GM18858 (cell line): Measurements from ENCODE around the gene PTPRD.

Experiments used
- ATAC-seq: cut with Tn5 transposase; IDR thresholded peaks from one replicate; pipeline ENCODE4 v1.9.1; 2021; ENCODE audit not compliant: unreplicated experiment

Gene PTPRD

DNA sequence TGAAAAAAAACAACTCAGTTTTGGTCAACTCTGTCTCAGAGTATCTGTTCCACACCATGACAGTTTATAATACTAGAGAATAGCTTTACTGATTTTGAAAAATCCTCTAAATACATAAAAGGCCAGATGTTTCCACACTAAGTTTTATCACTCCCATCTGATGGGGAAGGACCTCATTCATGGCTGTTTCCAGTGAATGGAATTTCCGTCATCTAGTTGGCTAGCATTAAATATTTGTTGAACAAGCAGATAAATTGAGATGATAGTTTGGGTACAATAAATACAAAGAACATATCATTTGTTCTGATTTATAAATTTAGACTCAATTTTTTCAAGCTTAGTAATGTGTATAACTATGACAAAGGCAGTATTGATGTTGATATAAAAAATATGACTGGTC, 408.5 kb downstream of the PTPRD start:
- no peak for ATAC-seq

- no peak for ATAC-seq
Observed at GRCh38 chr9:10173561-10173960, 439.2 kb downstream of the PTPRD start.

DNA sequence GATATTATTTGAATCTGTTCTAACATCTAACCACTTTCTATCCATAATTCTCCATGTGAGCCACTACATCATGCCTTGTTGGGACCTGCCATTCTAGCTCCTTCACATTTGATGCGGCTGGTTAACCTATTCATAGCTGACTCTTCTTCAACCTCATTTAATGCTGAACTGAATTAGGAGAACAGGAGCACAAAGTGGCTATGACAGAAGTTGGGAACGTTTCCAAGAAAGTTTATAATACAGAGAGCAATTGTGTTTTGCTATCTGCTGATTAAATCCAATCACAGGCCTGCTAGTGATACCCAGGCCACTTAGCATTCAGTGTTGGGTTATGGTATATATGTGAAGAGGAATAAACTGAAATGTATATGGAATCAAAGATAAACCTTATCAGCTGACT, 440.3 kb downstream of the PTPRD start:
- ATAC-seq: no peak

DNA sequence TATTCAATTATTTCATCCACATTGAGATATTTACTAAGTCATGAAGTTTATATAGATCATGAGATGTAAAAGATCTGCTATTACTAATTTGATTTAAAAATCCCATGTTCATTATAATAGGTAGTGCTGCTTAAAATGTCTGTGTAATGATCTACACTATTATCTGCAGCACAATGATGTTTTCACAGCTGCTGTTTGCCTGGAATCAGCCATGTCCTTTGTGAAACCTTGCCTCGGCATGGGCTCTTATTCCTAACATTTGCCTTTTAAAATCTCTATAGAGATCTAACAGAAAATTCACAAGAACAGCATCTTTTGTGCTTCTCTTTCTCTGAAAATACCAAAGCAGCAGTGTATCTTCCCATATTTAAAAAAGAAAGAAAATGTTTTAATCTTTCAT, 444.6 kb downstream of the PTPRD start:
- ATAC-seq: no peak

- no peak for ATAC-seq
Observed at GRCh38 chr9:10148796-10149195, 464.0 kb downstream of the PTPRD start.

DNA sequence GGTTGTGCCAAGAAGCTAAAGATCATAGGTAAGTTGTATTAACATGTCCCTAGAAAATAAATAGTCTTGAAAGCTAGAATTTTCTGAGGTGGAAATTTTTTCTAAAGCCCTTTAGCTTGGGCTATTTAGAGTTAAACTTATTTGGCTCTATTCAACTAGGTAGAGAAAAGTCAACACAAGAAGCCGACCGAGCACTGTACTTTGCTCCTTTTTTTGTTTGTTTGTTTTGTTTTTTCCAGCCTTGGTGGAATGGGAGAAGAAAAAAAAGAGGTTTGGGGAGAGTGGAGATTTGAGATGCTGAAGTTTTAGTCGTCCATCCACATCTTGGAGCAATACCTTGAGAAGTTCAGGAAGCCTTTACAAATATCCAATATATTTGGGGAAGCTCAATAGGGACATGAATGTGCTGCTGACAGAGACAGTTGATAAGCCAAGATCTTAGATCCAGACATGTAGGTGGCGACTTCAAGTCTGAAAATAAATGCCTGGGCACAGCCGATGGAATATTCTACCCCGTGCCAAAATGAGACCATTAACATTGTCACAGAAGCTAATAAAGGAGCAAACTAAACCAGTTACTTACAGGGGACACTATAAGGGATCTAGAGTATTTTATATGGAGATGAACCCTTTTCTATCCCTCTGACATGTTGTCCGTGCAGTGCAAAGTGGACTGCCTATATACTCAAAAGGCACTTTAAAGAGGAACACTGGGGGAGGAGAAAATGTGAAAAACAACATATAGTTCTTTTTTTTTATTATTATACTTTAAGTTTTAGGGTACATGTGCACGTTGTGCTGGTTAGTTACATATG, 466.1 kb downstream of the PTPRD start:
- no peak for ATAC-seq

DNA sequence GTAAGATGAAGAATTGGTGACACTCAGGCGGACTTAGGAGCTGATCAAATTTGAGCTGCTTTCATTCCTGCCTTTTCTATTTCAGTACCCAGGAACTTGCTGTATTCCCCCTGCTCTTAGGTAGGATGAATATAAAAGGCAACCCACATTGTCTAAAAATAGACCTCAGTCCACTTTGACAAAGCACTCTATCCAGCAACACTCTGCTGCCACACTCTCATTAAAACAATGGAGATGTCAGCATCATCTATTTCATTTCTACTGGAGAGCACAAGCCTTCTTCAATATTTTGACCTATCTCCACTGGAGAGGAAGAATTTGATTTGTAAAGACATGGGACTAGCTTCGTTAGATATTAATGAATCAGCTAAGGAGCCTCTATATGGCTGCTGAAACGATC, 468.4 kb downstream of the PTPRD start:
- no peak for ATAC-seq

- ATAC-seq: no peak
Observed at GRCh38 chr9:10135553-10135952, 477.2 kb downstream of the PTPRD start.

DNA sequence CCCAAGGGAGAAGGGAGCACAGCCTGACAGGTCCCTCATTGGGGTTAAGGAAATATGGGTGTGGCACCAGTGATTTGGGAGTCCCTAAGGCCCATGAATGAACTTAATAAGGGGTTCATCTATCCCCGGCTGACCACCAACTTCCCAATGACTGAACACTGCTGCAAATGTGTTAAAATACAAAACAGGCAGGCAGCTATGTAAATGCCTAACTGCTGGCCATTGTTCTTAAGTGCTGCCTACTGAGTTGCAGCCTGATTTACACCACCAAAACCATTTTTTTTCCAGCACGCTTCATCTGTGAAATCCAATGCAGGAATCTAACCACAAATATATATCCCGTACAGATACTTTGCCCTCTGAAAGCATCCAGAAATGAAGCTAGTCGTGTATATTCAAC, 478.5 kb downstream of the PTPRD start:
- ATAC-seq: no peak

DNA sequence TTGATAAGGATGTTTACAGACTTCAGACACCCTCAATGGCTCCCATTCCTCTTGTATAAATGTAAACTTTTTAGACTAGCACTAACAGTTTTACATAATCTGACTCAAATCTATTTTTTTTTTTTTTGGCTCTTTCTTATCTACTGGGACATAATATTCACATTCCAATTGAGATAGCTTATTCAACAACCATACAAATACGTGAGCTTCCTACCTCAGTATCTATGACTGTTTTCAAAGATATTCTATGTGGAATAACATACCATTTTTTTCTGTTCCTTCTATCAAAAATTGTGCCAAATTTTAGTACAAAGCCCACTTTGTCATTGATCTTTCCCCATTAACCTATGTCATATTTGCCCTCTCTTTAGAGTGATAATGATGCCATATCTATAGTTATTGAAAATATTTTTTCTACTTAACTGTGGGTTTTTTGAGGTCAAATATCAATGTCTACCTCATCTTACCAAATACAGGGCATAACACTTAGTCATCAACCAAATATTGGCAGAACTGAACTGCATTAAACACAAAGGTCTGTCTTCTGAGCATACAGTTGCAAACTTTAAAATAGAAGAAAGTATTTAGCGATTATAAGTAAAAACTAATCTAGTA, 482.6 kb downstream of the PTPRD start:
- no peak for ATAC-seq

DNA sequence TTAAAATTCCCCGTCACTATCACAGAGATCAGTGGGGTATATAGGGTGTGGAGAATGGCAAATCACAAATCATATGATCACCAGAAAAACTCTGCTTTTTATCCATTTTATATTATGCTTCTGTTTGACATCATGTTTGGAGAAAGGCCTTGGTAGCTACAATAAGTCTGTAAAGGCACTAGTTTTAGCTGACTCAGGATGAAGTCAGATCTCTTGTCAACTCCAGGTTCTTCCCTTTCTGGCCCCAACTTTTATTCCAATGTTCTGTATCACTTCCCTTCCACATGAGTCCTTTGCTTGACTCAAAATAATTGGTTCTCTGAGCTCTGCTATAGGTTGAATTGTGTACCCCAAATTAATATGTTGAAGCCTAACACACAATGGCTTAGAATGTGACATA, 484.9 kb downstream of the PTPRD start:
- no peak for ATAC-seq

DNA sequence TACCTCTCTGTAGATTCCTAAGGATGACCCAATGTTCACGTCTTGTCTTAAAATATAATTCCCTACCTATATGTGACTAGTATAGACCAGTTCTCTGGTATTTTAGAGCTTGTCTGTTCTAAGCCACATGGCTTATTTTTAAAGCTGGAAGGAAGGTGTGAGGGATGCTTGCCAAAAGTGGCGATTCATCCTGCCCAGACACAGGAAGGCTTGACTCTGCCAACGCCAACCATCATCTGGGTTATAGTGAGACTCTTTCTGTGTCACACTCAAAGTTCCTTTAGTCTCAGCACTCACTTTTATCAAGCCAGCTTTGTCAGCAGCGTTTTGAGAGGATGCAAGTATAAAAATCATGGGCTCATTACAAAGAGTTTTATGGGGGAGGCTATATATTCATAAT, 500.0 kb downstream of the PTPRD start:
- ATAC-seq: no peak

DNA sequence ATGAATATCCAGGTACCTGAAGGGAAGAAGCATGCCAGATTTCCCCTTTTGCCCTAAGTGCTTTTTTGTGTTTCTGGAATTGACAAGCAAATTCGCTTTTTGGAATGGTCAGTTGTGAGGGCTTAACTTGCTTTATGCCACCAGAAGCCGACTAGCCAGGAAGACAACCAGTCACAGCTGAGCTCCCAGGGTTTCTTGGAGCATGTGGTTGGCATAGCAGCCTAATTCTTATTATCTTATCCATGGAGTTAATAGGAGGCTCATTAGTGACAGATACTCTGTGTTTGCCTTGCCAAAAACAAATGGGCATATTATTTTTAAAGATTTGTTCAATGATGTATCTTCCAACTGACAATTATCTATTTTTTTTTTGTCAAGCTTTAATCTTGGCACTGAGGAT, 500.7 kb downstream of the PTPRD start:
- ATAC-seq: no peak

- ATAC-seq: no peak
Observed at GRCh38 chr9:10108815-10109214, 504.0 kb downstream of the PTPRD start.

DNA sequence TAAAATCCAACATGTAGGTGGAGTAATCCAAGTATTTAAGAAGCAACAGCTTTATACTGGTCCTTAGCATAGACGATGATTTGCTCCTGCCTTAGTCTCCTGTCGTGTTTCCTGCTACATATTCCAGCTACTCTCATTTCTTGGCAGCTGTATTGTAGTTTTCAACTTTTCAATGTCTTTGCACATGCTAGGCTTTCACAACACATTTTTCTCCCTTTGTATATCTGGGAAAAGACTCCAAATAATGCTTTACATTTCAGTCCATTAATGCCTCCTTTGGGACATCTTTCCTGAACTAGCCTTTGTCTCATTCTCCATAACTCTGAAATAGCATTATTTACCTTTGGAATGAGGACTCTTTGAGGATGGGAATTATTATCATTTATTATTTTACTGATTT, 508.0 kb downstream of the PTPRD start:
- ATAC-seq: no peak

GRCh38 chr9:10095208-10095607, 517.6 kb downstream of the PTPRD start:
- ATAC-seq: no peak

GRCh38 chr9:10094563-10094962, 518.2 kb downstream of the PTPRD start:
- ATAC-seq: no peak

GRCh38 chr9:10080012-10080411, 532.8 kb downstream of the PTPRD start:
- ATAC-seq: no peak

DNA sequence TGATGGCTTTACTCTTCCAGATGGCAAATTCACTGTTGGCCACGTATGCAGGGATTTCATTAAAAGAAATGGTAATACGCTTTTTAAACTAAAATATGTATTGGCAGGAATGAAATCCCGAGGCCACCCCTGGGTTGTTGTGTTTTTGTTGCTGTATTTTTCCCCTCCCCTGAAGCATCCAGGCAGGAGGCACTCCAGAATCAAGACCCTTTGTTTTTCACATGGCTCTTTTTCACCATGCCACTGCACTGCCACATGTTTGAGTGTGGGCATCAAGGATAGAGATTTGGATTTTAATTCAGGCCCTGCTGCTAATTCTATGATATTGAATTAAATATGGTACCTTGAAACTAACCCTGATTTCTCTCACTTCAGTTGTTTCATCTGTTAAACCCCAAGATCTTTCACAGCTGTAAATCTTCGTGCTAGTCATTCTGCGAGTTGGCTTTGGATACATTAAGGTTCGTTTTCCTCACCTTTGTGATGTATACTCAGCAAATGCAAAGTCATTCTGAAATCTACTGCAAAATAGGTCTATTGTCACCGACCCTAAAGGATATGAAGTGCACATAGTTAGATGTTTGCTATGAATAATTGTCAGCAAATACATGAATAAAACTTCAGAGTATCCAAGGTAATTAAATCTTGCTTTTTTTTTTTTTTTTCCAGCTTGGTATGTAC, 533.4 kb downstream of the PTPRD start:
- no peak for ATAC-seq

GRCh38 chr9:10071579-10071978, 541.2 kb downstream of the PTPRD start:
- ATAC-seq: no peak

GRCh38 chr9:10062629-10063395, 550.0 kb downstream of the PTPRD start:
- no peak for ATAC-seq
